NCI-H2227 (cell line): ENCODE measurements around the gene TVP23C.
"Not testable (repeated sequence)": the region's sequence is repeated elsewhere in the genome, so short reads cannot be mapped to it uniquely, and the experiment has no call there.

Experiments used
- DNase-seq: peaks from one replicate; lab custom pipeline; 2025; ENCODE audit not compliant: unreplicated experiment; lab: John Stamatoyannopoulos, UW

Gene TVP23C

DNA sequence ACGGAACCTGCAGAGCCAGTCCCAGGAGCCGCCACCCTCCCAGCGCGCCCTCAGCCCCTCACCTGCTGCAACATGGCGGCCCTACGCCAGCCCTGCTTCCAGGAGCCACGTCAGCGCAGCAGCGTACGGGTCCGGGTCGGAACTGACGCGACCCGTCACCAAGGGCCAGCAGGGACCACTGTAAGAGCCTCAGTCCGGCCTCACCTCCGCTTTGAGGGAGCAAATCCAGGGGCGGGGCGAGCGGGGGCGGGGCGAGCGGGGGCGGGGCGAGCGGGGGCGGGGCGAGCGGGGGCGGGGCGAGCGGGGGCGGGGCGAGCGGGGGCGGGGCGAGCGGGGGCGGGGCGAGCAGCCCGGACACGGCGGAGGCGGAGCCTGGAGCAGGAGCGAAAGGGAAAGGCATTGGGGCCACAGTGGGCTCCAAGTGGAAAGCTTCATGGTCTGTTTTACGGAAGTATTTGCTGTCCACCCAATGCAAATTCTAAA, at the start of gene TVP23C:
Gene TVP23C (minus strand): TSS at position 109 of the 483 bp plus-strand sequence. CDS start 35 bp downstream, at position 74.
- peak; percentile 67 for DNase-seq

DNA sequence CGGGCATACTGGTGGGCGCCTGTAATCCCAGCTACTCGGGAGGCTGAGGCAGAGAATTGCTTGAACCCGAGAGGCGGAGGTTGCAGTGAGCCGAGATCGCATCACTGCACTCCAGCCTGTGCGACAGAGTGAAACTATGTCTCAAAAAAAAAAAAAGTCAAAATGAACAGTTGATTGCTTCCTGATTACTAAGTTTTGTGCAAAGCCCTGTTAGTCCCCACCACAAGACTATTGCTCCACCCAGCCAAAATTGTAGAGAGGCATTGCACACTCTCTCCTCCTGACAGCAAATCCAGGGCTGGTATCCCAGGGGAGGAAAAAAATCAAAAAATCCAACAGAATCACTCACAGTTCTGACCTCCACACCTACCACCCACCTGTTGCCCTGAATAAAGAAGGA, 29.7 kb upstream of the TVP23C start:
- not testable (repeated sequence) for DNase-seq

DNA sequence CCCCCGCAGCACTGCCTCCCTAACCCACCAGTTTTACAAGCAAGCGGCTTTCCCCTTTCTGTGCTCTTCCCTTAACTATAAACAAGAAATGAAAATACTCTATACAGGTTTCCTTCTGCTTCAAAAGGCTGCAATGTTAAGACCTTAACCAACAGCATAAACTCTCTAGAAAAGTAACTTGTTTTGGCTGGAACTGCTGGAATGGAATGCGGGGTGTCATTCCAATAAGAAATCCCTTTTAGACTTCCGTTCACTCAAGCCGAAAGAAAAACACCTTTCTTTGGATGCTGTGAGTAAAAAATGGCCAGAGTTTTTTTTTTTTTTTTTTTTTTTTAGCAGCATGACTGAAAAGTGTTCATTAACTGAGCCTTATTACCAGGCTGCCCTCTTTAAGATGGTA, 28.7 kb upstream of the TVP23C start:
- not testable (repeated sequence) for DNase-seq

DNA sequence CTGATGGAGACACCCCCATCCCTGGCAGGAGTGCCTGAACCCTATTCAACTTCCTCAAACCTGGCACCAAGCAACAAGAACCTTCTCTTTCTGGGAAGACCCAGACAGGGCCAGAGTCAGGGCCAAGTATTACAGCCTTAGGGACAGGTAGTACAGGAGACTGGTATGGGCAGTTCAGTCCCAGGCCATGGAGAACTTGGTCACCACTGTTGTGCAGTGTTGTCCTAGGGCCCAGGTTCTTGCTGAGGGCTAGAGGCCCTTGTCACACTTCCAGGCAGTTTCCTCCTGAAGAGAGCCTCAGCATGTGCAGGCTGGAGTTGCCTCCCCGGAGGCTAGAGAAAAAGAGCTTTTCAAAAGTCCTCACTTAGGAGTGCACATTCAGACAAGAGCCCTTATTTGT, 27.6 kb upstream of the TVP23C start:
- not testable (repeated sequence) for DNase-seq

DNA sequence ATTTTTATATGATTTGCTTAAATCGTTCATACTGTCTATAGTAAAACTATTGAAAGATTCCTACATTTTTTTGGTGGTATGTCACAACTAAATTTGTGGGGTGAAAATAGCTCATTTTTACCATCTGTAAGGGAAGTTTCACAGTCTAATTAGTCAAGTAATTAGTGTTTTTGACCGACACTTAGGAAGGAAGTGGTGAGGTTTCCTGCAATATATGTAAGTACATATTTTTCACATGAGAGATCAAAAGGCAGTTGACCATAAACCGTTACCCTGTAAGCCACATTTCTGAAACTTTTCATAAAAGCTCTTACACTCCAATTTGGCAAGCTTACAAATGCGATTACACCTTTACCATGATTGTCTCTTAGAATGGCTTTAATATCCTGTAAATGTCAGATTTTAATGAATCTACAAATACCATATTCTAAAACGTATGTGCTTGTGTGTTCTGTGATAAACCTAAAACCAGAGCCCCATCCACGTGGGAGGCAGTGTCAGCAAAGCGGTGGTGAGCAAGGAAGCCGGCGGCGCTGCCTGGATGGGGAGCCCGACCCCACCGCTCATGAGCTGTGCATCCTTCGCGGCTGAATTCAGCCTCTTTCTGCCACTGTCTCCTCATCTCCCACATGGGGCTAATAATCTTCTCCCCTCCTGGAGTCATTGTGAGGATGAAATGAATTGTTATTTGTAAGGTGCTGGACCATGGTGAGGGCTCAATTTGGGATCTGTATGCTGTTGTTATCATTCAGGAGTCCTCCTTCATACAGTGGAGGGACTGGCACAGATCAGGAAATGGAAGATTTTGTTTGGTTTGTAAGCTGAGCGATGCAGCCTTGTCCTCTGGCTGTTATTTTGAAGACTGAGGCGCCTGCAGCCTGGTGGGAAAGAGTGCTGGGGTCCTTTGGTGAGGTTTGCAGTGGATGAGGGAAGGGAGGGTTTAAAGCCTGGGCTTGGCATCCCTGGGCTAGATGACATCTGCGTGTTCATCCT, 26.6 kb upstream of the TVP23C start:
- not testable (repeated sequence) for DNase-seq

DNA sequence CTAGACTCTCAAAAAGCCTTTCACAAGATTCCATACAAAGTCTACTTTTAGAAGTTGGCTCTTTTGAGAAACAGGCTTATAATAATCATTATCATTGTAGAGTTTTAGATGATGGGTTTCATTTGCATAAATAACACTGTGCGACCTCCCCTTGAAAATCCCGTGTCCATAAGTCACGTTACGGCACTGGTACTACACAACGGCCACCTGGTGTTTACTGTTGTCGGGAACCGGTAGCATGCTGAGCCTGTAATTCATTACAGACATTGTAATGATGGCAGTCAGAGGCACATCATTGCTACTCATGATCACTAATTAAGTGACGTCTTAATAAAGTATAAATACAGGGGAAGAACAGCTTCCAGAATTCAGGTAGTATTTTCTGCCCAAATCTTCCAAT, 24.7 kb upstream of the TVP23C start:
- DNase-seq: not testable (repeated sequence)

DNA sequence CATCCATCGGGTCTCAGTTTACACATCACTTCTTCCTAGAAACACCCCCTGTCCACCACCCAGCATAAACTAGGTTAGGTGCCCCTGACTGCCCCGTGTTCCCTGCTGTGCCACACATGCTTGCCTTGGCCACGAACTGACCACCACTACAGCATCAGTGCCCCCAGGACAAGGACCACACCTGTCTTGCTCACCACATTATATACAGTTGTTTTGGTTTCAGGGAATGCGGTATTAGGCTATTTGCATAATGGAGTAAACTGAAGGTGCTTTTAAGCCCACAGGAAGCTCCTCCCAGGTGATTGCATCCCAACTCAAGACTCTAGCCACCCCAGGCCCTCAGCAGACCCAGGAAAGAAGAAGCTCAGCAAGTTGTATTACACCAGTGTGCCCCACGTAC, 20.0 kb upstream of the TVP23C start:
- DNase-seq: not testable (repeated sequence)

DNA sequence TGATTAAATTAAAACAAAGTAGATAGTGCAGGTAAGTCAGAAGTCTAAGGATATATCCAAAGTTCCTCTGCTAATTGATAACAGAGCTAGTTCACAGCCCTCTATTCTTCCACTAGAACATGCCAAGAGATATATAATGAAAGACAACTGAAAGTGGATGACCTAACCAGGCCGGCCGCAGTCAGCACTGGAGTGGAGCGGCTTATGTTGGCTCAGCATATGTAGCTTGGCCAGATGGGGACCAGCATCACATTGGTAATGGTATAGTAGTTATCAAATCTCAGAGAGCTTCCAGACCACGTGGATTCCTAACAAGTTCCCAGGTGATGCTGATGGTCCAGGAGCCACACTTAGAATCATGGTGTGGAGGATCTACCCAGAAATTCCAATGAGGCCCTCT, 18.2 kb upstream of the TVP23C start:
- not testable (repeated sequence) for DNase-seq

DNA sequence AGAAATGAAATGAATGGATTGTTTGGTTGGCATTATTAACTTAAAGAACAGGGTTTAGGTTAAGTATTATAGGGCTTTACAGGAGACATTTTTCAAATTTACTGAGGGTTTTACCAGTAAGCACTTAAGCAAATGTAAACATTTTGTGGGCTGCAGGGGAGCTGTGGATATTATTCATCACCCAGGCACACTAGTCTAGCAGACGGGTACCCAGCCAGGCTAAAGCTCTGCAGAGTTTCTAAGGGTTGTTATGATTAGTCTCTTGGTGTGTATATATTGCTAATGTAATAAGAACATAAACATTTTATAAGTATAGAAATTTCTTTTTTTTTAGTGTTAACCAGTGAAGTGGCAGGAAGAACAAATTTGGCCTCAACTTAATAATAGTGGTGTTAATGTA, 13.6 kb upstream of the TVP23C start:
- DNase-seq: not testable (repeated sequence)

DNA sequence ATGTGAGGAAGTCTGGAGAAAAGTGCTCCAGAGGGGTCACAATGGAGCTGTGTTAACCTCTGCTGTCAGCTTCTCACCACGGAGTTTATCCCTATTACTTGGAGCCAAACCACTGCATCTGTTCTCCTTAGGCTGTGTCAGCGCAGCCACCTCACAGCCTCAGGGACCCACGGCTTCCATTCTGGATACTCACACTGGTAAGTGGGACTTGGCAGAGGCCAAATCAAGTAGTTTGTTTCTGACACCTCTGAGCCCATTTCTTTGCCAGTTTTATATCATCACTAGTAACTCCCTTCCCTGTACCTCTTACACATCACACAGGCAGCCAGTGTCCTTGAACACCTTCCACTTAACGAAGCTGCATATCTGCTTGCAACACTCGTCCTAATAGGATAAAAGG, 11.4 kb upstream of the TVP23C start:
- DNase-seq: not testable (repeated sequence)

DNA sequence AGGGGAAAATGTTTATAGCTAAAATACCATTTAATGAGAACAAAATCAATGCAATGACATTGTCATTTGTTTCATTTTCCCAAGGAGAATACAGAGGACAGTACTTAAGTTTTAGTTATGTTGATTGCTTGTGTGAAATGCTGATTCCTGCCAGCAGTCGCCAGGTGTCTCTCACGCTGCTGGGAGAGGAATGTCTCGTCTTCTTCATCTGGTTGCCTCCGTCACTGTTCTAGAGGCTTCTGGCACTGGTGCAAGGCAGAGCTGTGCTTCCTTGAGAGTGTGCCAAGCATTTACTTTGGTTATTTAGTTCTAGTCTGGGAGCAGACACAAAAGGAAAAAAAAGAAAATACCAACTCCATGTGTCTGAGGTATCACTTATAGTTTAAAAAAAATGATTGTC, 10.6 kb upstream of the TVP23C start:
- DNase-seq: not testable (repeated sequence)

DNA sequence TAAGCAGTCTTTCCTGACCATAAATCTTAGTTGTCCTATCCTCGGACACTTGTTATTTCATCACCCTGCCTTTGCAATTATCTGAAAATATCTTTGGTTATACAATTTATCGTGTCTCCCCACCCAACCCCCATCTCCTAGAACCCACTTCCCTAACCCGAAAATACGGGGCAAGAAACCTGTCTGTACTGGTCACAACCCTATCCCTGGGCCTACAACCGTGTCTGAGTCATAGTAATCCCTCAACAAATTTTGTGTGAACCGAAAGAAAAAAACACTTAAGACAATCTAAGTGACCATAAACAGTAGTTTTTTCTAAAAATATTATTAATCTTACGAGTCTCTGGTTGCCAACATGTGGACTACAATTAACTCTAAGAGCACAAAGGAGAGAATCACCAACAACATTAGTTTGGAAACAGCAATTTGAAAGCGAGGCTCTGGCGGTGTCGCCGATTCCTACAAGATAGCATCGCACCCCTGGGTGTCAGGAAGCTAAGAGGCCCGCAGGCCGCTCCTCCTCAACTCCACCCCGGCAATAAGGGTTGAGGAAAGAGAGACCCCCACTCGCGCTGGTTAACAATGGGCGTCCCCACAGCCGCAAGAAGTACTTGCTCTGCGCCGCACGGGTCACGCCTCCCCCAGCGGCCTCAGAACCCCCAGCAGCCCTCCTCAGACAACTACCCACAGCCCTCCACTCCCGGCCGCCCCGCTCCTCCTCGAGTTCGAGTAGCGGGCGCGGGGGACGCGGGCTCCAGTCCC, 489 bp downstream of the TVP23C start:
- DNase-seq: not testable (repeated sequence)

DNA sequence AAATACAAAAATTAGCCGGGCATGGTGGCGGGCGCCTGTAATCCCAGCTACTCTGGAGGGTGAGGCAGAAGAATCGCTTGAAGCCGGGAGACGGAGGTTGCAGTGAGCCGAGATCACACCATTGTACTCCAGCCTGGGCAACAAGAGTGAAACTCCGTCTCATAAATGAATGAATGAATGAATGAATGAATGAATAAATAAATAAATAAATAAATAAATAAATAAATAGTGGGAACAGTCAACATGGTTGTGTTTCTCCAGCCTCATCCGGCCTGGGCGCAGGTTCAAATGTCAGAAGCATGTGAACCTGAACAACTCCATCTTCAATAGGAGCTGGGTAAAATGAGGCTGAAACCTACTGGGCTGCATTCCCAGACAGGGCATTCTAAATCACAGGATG, 1.8 kb downstream of the TVP23C start:
- not testable (repeated sequence) for DNase-seq

DNA sequence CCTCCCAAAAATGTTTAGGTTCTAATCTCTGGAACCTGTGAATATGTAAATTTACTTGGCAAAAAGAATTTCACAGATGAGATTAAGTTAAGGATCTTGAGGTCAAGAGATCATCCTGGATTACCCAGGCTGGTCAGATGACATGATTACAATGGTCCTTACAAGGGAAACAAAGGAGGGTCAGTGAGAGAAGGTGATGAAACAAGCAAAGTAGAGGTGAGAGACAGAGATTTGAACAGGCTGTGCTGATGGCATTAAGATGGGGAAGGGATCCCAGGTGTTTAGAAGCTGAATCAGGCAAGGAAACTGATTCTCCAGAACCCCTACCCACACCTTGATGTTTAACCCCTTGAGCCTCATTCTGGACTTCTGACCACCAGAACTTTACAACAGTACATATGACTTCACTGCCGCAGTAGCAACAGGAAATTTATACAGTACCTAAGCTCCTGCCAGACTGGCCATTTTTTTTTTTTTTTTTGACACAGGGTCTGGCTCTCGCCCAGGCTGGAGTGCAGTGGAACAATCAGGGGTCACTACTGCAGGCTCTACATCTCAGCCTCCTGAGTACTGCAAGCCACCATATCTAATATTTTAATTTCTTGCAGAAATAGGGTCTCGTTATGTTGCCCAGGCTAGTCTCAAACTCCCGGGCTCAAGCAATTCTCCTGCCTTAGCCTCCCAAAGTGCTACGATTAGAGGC, 4.7 kb downstream of the TVP23C start:
- not testable (repeated sequence) for DNase-seq

DNA sequence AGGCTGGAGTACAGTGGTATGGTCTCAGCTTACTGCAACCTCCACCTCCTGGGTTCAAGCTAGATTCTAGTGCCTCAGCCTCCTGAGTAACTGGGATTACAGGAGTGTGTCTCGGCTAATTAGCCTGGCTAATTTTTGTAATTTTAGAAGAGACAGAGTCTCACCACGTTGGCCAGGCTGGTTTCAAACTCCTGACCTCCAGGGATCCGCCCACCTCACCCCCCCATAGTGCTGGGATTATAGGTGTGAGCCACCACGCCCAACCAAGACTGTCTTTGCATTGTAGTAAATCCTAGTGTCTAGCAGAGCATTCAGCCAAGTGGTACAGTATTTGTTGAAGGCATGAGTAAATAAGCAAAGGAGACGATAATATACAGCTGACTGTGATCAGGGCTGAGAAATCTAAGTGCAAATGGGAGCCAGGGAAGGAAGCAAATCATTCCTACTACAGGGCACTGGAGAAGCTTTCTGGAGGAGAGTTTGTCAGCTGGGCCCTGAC, 5.9 kb downstream of the TVP23C start:
- DNase-seq: not testable (repeated sequence)

DNA sequence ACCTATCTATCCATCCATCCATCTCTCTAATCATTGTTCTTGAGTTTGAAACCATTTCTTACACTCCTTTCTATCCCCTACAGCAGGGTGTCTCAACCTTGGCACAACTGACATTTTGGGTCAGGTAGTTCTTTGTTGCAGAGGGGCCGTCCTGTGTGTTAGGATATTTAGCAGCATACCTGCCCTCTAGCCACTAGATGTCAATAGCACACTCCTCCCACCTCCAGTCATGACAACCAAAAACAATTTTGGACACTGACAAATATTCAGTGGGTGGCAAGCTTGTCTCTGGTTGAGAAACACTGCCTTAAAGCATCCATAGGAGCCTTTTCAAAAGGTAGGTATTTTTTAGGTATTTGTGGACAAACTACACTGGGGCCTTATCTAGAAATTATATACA, 10.4 kb downstream of the TVP23C start:
- DNase-seq: not testable (repeated sequence)

DNA sequence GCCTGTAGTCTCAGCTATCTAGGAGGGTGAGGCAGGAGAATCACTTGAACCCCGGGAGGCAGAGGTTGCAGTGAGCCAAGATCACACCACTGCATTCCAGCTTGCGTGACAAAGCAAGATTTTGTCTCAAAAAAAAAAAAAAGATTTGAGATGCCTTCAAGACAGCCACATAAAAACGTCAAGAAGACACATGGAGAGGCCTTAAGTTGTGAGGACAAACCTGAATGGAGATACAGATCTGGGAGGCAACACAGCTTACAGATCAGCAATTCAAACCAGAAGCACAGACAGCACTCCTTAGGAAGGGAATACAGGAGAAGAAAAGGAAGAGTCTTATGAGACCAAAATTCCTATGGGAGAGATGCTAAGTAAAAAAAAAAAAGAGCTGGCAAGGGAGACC, 13.7 kb downstream of the TVP23C start:
- not testable (repeated sequence) for DNase-seq

DNA sequence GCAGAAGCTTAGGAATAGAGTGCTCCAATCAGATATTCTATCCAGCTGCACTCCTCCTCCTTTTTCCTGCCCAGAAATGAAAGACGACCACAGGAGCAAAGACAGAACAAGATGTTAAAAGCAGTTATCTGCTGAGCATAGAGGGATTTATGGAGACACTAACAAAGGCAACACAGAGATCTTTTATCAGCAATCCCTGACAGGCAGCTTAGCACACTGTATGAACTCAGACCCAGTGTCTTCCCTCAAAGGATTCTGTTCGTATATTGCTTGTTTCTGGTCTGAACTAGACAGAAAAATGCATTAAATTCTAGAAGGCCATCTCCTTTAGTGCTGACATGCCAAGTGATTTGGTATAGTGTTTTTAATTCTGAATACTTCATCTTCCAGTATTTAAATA, 16.7 kb downstream of the TVP23C start:
- DNase-seq: not testable (repeated sequence)

DNA sequence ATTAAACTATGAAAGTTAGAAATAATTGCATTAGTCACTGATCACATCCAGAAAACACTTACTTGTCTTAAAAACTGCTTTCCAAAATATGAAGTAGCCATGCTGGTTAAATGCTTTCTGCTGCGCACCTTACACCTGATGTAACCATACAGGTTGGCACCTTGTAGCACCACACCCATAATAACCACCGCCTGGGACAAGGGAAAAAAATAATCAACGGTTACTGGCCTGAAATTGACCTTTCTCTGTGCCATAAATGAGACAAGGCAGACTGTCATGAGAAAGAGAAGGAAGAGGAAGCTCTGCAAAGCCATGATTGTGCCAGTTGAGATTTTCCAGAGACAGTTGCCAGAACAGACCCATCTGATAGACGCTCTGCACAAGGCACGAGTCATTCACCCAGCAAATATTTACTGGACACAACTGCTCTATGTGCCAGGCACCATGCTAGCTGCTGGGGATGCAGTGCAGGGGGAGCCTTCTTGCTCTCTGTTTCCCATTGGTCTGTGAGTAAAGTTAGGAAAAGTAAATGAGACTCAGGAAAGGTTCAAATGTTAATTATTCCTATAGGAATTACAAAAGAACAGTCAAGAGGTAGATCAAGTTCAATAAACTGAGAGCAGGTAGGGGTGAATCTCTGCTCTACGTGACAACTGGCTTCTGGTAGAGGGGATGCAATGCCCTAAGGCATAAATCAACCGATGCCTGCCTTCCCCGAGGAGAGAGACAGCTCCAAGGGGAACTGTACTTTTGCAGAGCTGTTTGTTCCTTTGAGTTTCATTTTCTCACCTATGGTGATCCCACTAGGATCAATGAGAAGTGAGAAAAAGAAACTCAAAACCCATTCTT, 22.7 kb downstream of the TVP23C start:
- not testable (repeated sequence) for DNase-seq

DNA sequence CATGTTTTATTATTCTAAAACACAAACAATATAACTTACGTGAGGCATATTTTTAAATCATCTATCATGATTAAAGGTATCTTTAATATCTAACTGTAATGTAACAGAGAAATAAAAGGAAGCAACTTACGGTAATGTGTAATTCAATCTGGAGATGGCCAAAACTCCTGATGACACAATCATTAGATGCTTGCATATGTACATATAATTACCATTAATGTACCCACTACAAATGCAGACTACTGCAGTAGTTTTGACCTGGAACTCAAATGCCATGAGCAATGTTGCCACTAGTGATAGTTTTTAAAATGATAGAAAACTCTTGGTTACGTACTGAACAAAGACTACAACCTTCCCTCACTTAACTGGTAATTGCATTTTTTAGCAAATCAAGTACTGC, 30.2 kb downstream of the TVP23C start:
- DNase-seq: not testable (repeated sequence)
